Effector CD8-positive, alpha-beta T cell (primary cell): ENCODE data around the gene RHBDL1.

Source experiments
- DNase-seq: peaks from one replicate; lab custom pipeline; 2025; lab: John Stamatoyannopoulos, UW

Gene RHBDL1

DNA sequence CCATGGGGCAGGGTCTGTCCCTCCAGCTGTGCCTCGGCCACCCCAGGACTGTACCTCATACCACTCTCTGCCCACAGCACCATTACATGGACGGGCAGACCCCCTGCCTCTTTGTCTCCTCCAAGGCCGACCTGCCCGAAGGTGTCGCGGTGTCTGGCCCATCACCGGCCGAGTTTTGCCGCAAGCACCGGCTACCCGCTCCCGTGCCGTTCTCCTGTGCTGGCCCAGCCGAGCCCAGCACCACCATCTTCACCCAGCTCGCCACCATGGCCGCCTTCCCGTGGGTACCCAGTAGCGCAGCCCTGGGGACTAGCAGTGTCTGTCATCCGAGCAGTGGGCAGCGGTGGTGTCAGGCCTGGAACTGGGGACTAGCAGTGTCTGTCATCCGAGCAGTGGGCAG lies 2.6 kb upstream of the RHBDL1 start:
- no peak for DNase-seq

DNA sequence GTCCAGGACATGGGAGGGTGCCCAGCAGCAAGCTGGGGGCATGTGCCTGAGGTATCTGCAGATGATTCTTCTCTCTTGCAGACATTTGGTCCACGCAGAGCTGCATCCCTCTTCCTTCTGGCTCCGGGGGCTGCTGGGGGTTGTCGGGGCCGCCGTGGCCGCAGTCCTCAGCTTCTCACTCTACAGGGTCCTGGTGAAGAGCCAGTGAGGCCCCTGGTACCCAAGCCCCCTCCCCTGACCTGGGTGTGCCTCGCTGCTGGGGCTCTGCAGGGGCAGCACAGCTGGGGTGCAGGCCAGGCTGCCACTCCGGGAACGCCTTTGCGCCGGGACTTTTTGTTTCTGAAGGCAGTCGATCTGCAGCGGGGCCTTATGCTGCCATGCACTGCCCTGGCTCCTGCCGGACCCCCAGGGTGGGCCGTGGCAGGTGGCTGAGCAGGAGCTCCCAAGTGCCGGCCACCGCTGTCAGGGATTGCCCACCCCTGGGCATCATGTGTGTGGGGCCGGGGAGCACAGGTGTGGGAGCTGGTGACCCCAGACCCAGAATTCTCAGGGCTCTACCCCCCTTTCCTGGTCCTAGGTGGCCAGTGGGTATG lies 2.0 kb upstream of the RHBDL1 start:
- DNase-seq: no peak

DNA sequence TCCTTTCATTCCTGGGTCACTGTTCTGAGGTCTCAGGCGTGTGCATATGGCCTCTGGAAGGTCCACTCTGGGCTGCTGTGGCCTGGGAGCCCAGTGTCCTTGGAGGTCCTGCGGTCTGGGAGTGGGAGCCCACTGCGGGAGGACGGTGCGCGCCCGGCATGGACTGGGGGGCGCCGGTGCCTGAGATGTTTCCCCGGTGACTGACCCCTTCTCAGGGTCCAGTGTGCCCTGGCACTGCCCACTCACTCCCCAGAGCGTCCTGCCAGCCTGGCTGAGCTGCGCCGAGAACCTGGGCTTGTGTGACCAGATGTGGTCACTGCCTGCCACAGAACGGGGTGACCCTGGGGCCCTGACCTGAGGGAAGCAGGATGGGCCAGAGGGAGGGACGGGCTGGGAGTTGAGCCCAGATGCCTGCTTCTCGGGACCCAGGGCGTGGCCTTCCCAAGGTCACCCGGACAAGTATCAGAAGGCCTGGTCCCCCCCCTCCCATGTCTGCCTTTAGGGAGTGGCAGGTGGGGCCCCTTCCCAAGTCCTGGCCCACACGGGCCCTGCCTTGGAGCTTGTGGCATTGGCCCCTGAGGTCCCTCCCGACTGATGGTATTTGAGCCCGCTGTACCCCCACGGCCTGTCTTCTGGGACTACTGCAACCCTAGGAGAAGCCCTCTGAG lies 1.1 kb upstream of the RHBDL1 start:
- DNase-seq: no peak

DNA sequence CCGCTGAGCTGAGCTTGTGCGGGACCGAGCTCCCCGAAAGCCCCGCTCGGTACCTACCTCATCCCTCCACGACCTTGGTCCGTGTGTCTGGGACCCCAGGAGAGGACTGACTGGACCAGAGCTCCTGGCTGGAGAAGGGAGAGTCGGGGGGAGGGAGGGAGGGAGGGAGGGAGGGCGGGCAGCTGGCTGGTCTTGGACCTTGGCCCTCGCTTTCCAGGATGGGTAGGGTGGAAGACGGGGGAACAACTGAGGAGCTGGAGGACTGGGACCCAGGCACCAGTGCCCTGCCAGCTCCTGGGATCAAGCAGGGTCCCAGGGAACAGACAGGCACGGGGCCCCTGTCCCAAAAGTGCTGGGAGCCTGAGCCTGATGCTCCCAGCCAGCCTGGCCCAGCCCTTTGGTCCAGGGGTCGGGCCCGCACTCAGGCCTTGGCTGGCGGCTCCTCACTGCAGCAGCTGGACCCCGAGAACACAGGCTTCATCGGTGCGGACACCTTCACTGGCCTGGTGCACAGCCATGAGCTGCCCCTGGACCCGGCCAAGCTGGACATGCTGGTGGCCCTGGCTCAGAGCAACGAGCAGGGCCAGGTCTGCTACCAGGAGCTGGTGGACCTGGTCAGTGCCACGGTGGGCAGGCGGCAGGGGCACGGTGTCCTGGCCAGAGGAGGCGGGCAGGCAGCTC lies 553 bp downstream of the RHBDL1 start:
- DNase-seq: no peak

DNA sequence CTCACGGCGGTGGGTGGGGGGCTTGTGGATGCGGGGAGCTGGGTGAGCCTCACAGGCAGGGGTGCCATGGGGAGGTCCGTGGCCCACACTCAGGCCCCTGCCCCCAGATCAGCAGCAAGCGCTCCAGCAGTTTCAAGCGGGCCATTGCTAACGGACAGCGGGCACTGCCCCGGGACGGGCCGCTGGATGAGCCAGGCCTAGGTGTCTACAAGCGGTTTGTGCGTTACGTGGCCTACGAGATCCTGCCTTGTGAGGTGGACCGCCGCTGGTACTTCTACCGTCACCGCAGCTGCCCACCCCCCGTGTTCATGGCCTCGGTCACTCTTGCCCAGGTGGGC lies 1.1 kb downstream of the RHBDL1 start:
- no peak for DNase-seq

DNA sequence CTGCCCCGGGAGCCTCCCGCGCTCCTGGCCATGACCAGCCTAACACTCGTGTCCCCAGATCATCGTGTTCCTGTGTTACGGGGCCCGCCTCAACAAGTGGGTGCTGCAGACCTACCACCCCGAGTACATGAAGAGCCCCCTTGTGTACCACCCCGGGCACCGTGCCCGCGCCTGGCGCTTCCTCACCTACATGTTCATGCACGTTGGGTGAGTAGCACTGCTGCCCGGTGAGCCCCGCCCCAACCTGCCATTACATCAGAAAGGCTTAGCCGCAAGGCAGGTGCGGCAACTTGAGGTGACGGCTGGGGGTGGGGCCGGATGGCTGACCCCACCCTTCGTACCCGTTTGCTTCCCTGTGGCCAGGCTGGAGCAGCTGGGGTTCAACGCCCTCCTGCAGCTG lies 1.4 kb downstream of the RHBDL1 start:
- DNase-seq: no peak

DNA sequence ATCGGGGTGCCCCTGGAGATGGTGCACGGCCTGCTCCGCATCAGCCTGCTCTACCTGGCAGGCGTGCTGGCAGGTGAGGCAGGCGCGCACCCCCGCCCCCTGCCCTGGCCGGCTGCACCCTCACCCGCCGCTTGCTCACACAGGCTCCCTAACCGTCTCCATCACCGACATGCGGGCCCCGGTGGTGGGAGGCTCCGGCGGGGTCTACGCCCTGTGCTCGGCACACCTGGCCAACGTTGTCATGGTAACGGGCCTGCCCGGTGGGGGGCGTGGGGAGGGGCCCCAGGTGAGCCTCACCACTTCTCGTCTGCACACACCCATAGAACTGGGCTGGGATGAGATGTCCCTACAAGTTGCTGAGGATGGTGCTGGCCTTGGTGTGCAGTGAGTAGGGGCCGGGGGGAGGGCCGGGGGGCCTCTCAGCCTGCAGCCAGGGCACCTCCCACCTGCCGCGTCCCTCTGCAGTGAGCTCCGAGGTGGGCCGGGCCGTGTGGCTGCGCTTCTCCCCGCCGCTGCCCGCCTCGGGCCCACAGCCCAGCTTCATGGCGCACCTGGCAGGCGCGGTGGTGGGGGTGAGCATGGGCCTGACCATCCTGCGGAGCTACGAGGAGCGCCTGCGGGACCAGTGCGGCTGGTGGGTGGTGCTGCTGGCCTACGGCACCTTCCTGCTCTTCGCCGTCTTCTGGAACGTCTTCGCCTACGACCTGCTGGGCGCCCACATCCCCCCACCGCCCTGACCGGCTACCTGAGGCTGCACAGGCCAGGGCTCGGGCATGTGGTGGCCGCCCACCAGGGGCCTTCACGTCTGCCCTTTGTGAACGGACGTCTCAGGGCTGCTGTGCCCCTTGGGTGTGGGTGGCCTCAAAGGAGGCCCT lies 2.1 kb downstream of the RHBDL1 start:
- DNase-seq: no peak

DNA sequence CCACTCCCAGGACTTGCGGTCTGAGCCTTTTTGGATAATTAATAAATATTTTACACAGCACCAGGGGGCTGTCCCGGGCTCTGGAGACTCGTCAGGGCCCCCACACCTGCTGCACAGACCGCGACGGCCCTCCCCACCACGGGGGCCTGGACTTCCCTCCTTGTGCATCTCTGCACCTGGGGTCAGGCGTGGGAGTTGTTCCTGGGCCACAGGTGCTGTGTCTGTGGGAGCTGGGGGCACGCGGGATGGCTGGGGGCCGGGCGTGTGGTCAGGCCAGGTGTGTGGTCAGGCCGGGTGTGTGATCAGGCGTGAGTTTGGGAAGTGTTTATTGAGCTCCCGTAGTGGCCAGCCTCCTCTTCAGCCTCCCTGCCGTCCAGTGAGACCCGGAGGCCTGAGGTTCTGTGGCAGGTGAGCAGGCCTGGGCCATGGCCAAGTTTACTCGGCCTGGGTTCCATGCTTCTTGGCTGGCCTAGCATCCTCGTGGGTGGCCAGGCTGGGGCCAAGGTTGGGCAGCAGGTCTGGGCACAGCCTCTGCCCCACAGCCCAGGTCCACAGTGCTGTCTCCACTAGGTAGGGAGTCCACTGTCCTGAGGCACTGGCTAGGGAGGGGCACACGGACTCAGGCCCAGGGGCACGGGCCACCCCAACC lies 2.9 kb downstream of the RHBDL1 start:
- DNase-seq: no peak

DNA sequence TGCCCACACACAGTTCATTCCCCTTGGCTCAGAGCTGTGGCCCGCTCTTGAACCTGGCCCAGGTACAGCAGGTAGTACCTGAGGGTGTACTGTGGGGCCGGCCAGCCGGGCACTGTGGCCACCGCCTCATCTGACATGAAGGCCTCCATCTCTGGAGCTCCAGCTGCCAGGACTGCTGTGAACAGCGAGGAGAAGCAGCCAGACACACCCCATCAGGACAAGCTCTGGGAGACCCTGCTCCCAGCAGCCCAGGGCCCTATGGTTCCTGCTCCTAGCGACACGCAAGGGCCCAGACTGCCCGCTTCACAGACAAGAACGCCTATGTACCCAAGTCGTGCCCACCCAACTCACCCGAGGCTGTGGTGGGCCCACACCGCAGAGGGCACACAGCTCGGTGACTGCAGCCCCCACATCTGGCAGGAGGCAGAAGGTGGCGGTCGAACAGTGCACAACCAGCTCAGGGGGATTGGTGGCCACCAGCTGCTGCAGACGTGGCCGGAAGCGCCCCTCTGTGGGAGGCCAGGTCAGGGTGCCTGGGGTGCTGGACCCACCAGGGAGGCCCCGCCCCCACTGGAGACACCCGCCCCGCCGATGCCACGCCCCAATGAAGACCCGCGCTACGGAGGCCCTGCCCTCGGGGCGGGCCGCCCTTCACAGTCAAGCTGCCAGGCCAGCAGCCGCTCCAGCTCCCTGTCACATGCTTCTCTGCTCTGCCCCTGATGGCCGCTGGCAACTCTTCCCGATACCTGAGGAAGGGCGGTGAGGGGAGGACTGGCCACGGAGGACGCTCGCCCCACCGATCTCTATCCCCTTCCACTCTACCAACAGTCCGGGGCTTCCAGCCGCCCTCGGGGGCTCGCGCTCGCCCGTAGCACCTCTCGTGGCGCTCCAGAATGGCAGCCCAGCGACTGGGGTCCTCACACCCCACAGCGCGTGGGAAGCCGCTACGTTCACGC lies 3.7 kb downstream of the RHBDL1 start:
- peak; percentile 44 for DNase-seq

DNA sequence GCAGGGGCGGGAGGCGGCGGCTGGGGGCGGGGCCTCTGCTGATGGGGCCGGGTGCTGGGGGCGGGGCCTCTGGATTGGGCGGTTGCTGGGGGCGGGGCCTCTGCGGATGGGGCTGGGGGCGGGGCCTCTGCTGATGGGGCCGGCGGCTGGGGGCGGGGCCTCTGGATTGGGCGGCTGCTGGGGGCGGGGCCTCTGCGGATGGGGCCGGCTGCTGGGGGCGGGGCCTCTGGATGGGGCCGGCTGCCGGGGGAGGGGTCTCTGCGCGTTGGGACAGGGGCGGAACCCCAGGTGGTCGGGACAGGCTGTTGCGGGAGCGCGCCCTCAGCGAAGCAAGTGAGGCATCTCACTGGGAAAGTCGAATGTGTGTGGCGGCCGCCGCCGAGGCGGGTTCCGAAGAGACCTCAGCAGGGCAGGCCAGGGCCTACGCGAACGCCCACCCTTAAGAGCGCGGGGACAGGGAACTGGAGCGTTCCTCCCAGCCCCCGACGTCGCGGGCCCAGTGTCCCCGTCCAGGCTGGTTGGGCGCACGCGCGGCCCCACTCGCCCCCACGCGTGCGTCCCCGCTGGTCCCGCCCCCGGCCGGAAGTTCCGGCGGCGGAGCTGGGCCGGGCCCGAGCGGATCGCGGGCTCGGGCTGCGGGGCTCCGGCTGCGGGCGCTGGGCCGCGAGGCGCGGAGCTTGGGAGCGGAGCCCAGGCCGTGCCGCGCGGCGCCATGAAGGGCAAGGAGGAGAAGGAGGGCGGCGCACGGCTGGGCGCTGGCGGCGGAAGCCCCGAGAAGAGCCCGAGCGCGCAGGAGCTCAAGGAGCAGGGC lies 4.5 kb downstream of the RHBDL1 start, which contains the start of gene STUB1:
Gene STUB1 (plus strand): TSS at position 597 of the 811 bp plus-strand sequence. CDS start 116 bp downstream, at position 713.
- peak; percentile 91 for DNase-seq

DNA sequence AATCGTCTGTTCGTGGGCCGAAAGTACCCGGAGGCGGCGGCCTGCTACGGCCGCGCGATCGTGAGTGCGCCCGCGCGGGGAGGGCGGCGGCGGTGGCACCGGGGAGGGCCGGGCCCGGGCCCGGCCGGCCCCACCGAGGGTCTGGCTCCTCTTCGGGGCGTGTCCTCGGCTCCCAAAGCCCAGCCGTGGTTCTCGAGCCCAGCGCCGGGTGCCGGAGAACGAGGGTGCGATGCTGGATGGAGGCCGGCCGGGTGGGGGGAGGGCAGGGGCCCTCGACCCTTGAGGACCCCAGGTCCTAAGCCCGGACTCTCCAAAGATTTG lies 5.1 kb downstream of the RHBDL1 start:
- no peak for DNase-seq

DNA sequence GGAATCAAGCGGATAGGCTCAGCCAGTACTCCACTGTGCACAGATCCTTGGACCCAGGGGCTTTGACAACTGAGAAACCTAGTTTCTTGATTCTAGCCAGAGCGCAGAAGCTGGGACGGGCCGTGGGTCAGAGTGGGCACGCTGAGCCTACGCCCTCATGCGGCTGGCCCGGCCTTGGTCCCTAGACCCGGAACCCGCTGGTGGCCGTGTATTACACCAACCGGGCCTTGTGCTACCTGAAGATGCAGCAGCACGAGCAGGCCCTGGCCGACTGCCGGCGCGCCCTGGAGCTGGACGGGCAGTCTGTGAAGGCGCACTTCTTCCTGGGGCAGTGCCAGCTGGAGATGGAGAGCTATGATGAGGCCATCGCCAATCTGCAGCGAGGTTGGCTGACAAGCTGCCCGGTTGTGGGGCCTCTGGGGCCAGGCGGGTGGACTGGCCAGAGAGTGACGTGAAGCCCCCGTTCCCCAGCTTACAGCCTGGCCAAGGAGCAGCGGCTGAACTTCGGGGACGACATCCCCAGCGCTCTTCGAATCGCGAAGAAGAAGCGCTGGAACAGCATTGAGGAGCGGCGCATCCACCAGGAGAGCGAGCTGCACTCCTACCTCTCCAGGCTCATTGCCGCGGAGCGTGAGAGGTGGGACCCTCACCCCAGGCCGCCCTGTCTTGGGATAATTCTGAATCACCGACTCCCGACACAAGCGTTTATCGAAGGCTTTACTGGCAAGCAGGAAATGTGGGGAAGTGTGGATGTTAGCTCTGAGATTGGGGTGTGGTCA lies 5.7 kb downstream of the RHBDL1 start:
- no peak for DNase-seq

DNA sequence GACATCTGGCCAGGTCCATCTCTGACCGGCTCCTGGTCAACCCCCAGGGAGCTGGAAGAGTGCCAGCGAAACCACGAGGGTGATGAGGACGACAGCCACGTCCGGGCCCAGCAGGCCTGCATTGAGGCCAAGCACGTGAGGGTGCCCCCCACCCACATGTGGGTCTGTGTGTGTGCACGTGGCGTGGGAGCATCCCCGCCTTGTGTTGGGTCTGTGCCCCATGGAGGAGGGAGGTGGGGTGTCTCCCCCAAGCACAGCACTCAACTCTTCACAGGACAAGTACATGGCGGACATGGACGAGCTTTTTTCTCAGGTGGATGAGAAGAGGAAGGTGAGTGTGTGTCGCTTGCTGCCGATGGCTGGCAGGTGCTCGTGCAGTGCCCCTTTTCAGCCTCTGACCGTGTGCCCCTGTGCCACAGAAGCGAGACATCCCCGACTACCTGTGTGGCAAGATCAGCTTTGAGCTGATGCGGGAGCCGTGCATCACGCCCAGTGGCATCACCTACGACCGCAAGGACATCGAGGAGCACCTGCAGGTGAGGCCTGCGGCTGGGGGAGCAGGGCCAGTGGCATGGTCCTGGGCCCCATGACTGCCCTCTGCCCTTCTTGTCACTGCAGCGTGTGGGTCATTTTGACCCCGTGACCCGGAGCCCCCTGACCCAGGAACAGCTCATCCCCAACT lies 6.4 kb downstream of the RHBDL1 start:
- no peak for DNase-seq

DNA sequence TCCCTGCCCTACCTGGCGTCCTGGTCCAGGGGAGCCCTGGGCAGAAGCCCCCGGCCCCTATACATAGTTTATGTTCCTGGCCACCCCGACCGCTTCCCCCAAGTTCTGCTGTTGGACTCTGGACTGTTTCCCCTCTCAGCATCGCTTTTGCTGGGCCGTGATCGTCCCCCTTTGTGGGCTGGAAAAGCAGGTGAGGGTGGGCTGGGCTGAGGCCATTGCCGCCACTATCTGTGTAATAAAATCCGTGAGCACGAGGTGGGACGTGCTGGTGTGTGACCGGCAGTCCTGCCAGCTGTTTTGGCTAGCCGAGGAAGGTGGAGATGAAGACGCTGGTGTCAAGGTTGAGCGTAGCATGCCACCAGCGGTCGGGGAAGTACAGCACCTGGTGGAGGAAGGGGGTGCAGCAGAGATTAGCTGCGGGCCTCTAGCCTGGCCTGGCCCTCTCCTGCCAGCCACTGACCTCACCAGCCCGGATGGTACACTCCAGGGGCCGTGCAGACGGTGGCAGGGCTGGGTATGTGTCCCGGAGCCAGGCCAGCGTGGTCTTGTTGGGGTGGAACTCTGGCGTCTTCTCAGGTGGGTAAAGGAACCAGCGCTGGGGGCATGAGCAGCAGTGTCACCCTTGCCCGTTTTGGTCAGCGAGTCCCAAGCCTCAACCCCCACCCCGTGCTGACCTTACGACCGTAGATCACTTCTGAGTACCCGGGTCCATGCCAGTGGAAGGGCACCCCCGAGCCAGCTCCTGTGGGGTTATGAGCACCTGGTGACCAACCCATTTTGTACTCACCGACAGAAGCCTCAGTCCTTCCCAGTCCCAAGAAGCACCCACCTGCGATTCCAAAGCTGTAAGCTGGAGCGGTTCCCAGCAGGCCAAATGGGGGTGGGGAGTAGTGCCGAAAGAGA lies 7.3 kb downstream of the RHBDL1 start:
- no peak for DNase-seq

DNA sequence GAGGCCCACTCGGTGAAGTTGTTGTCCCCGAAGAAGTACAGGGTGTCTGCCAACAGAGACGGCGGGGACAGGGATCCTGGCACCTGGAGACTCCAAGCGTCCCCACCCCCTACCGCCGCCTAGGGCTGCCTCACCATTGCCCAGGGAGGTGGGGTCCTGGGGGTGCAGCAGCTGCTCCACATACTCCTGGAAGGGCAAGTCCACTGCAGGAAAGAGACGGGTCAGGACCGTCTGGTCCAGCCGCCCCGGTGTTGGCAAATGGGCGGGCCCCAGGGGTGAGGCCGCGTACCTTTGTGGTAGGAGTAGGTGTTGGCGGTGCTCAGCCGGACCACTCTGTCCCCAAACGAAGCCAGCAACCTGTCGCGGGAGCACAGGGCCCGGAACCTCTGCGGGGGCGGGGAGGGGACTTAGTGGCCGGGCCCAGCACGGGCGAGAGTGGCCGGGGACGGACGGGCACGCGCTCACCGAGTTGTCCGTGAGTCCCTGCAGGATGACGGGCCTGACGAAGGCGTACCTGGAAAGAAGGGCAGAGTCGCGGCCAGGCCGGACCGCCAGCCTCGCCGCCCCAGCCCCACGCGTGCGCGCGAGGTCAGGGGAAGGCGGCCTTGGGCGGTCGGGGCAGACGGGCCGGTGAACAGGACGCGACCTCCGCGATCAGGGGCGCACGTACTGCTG lies 8.1 kb downstream of the RHBDL1 start:
- no peak for DNase-seq

DNA sequence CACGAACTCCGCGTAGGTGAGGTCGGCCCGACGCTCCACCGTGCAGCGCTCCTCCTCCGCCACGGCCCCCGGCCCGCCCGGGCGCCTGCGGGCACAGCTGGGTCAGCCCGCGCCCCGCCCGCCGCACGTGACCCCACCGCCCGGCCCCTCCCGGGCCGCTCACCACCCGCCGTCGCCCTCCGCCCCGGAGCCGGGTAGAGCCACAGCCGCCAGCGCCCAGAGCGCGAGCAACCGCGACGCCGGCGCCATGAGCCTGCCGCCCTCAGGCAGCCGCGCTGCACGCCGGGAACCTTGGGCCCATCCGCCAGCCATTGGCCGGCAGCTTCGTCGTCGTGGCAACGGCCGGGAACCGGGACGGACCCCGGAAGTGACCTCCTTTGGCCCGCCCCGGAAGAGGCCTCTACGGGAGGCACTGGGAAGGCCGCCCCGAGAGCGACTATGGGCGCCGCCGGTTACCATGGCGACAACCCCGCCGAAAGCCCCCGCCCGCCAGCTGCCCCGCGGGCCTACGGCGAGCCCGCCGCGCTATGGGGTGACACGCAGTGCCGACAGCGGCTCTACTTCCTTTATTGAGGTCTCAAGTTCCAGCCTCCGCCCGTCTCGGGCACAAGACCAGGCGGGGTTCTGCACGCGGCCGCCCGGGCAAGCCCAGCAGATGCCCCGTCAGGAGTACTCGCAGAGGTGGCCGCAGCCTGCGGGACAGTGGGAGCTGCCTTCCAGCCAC lies 8.8 kb downstream of the RHBDL1 start, which contains the start of gene JMJD8:
Gene JMJD8 (minus strand): TSS at position 264 of the 724 bp plus-strand sequence. CDS start 15 bp downstream, at position 249.
- DNase-seq: peak; percentile 91
